HEK293 (cell line): ENCODE results near the gene DFFA.

Experiments used
- CTCF ChIA-PET: fragments of 350-600 bp; formaldehyde crosslinking; extraction: SDS; loops from one replicate; lab custom pipeline; 2021; ENCODE audit warnings: antibody characterized with exemption; lab: Yijun Ruan, JAX
- POLR2A ChIA-PET: fragments of 300-600 bp; formaldehyde crosslinking; extraction: SDS; loops from one replicate; lab custom pipeline; 2020; ENCODE audit warnings: antibody characterized with exemption, inconsistent platforms; lab: Yijun Ruan, JAX
- H3K27ac ChIP-seq: fragments of 200-500 bp; sonication (Bioruptor generic); 2 replicates; pipeline ENCODE4 v1.5.1; 2014; ENCODE audit warnings: low read depth, low read length, control low read depth, inconsistent platforms; ENCODE audit errors: extremely low read depth
- H3K36me3 ChIP-seq, 2 experiments: fragments of 200-500 bp in 1 of 2; sonication (Bioruptor generic) in 1 of 2; 1 replicate in 1 of 2; 2 replicates in 1 of 2; pipeline ENCODE4 v1.5.1; 2014 to 2017; ENCODE audit warnings: inconsistent platforms in 2 of 2, low read length in 2 of 2; ENCODE audit not compliant: control insufficient read depth in 2 of 2, insufficient read depth in 1 of 2
- H3K4me1 ChIP-seq: fragments of 200-500 bp; sonication (Bioruptor generic); 2 replicates; pipeline ENCODE4 v1.5.1; 2014; ENCODE audit warnings: mild to moderate bottlenecking, low read length, inconsistent platforms; ENCODE audit not compliant: control insufficient read depth, insufficient read depth
- H3K4me3 ChIP-seq: 2 replicates; pipeline ENCODE4 v1.5.1; 2011; ENCODE audit warnings: low read depth, mild to moderate bottlenecking, control low read depth, low read length, moderate library complexity
- H3K9me3 ChIP-seq: fragments of 200-500 bp; sonication (Bioruptor generic); 2 replicates; pipeline ENCODE4 v1.5.1; 2014; ENCODE audit warnings: low read depth, low read length, inconsistent platforms; ENCODE audit not compliant: control insufficient read depth, insufficient read depth
- TCF7L2 ChIP-seq: IDR thresholded peaks from 2 replicates; pipeline ENCODE4 v1.6.1; 2011; ENCODE audit warnings: low read depth, mild to moderate bottlenecking, inconsistent platforms, low read length, moderate library complexity, borderline replicate concordance
- TRIM28 ChIP-seq: IDR thresholded peaks from 2 replicates; pipeline ENCODE4 v1.6.1; 2011; ENCODE audit warnings: low read length, control low read depth, borderline replicate concordance
- ZBTB8A ChIP-seq: fragments of 450-650 bp; formaldehyde crosslinking; IDR thresholded peaks from 2 replicates; pipeline ENCODE4 v1.5.1; 2016; ENCODE audit warnings: missing biosample characterization, missing genetic modification characterization
- ZFP37 ChIP-seq: fragments of 450-650 bp; formaldehyde crosslinking; IDR thresholded peaks from 2 replicates; pipeline ENCODE4 v1.5.1; 2016; ENCODE audit warnings: missing biosample characterization, missing genetic modification characterization
- ZFP69B ChIP-seq: fragments of 450-650 bp; formaldehyde crosslinking; IDR thresholded peaks from 2 replicates; pipeline ENCODE4 v1.5.1; 2016; ENCODE audit warnings: missing biosample characterization, missing genetic modification characterization
- ZNF121 ChIP-seq: fragments of 450-650 bp; formaldehyde crosslinking; IDR thresholded peaks from 2 replicates; pipeline ENCODE4 v1.5.1; 2016; ENCODE audit warnings: missing biosample characterization, missing genetic modification characterization
- ZNF341 ChIP-seq: fragments of 450-650 bp; formaldehyde crosslinking; IDR thresholded peaks from 2 replicates; pipeline ENCODE4; 2016; ENCODE audit warnings: low read depth, missing biosample characterization, missing genetic modification characterization
- ZNF664 ChIP-seq: fragments of 450-650 bp; formaldehyde crosslinking; IDR thresholded peaks from 2 replicates; pipeline ENCODE4 v1.5.1; 2016; ENCODE audit warnings: missing biosample characterization, missing genetic modification characterization
- ZNF777 ChIP-seq: fragments of 450-650 bp; formaldehyde crosslinking; IDR thresholded peaks from 2 replicates; pipeline ENCODE4 v1.5.1; 2017; ENCODE audit warnings: missing biosample characterization, missing genetic modification characterization, borderline replicate concordance
- ZSCAN30 ChIP-seq: fragments of 450-650 bp; IDR thresholded peaks from 2 replicates; pipeline ENCODE4 v1.5.1; 2018; ENCODE audit warnings: missing biosample characterization, mild to moderate bottlenecking, missing genetic modification characterization, moderate library complexity
- ZXDB ChIP-seq: fragments of 450-650 bp; formaldehyde crosslinking; IDR thresholded peaks from 2 replicates; pipeline ENCODE4 v1.5.1; 2016; ENCODE audit warnings: missing biosample characterization, missing genetic modification characterization
- TF ChIP-seq, protein P1 (sequence below): fragments of 450-650 bp; formaldehyde crosslinking; IDR thresholded peaks from 2 replicates; pipeline ENCODE4 v1.5.1; 2017; ENCODE audit warnings: missing biosample characterization, mild to moderate bottlenecking, missing genetic modification characterization, moderate library complexity
- TF ChIP-seq, protein P2 (sequence below): fragments of 450-650 bp; formaldehyde crosslinking; IDR thresholded peaks from 2 replicates; pipeline ENCODE4 v1.5.1; 2016; ENCODE audit warnings: missing biosample characterization, missing genetic modification characterization
- TF ChIP-seq, protein P3 (sequence below): fragments of 450-650 bp; formaldehyde crosslinking; IDR thresholded peaks from 2 replicates; pipeline ENCODE4 v1.5.1; 2016; ENCODE audit warnings: missing biosample characterization, missing genetic modification characterization
- TF ChIP-seq, protein P4 (sequence below): fragments of 450-650 bp; formaldehyde crosslinking; IDR thresholded peaks from 2 replicates; pipeline ENCODE4 v1.5.1; 2016; ENCODE audit warnings: missing biosample characterization, missing genetic modification characterization

Gene DFFA

DNA sequence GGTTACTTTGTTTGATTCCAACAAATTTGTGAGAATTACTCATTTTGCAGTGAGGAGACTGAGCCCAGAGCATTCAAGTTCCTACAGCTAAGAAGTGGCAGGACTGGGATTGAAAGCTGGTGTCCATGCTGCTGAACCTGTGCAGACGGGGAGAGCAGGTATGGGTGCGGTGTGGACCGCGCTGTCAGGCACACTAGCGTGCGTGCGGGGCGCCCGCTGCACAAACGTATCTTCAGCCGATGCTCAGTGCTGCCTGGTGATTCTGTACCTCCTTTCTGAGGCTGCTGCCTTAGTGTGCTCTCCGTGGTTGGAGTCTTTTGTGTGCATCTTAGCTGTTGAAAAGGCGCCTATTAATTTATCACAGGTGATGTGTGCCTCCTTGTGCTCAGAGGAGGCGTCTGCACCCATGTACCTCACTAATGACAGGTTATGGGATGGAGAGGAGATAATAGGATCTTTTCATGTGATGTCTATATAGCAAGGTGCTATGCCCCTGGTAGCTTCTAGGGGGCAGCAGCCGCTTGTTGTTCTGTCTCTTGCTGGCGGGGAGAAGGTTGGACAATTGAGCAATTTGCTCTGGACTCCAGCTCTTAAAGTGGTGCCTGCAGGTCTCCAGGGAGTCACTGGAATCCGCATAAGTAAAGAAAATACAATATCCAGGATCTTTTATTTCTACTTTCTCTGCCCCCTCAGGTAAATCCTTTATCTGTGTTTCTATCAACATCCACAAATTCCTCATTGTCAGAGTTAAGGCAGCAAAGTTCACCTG lies 35.0 kb upstream of the DFFA start (continued):
- TF ChIP-seq, protein P1, sequence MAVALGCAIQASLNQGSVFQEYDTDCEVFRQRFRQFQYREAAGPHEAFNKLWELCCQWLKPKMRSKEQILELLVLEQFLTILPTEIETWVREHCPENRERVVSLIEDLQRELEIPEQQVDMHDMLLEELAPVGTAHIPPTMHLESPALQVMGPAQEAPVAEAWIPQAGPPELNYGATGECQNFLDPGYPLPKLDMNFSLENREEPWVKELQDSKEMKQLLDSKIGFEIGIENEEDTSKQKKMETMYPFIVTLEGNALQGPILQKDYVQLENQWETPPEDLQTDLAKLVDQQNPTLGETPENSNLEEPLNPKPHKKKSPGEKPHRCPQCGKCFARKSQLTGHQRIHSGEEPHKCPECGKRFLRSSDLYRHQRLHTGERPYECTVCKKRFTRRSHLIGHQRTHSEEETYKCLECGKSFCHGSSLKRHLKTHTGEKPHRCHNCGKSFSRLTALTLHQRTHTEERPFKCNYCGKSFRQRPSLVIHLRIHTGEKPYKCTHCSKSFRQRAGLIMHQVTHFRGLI (tag by site-specific recombination), result no peak
- TF ChIP-seq ZFP69B (tag by site-specific recombination) (peak; percentile 89), ZBTB8A (tag by site-specific recombination) (no peak), ZNF341 (tag by site-specific recombination) (no peak), ZSCAN30 (tag by site-specific recombination) (peak; percentile 86)
- TF ChIP-seq, protein P2, sequence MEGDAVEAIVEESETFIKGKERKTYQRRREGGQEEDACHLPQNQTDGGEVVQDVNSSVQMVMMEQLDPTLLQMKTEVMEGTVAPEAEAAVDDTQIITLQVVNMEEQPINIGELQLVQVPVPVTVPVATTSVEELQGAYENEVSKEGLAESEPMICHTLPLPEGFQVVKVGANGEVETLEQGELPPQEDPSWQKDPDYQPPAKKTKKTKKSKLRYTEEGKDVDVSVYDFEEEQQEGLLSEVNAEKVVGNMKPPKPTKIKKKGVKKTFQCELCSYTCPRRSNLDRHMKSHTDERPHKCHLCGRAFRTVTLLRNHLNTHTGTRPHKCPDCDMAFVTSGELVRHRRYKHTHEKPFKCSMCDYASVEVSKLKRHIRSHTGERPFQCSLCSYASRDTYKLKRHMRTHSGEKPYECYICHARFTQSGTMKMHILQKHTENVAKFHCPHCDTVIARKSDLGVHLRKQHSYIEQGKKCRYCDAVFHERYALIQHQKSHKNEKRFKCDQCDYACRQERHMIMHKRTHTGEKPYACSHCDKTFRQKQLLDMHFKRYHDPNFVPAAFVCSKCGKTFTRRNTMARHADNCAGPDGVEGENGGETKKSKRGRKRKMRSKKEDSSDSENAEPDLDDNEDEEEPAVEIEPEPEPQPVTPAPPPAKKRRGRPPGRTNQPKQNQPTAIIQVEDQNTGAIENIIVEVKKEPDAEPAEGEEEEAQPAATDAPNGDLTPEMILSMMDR (tag by site-specific recombination), result peak; percentile 81
- TF ChIP-seq, protein P3, sequence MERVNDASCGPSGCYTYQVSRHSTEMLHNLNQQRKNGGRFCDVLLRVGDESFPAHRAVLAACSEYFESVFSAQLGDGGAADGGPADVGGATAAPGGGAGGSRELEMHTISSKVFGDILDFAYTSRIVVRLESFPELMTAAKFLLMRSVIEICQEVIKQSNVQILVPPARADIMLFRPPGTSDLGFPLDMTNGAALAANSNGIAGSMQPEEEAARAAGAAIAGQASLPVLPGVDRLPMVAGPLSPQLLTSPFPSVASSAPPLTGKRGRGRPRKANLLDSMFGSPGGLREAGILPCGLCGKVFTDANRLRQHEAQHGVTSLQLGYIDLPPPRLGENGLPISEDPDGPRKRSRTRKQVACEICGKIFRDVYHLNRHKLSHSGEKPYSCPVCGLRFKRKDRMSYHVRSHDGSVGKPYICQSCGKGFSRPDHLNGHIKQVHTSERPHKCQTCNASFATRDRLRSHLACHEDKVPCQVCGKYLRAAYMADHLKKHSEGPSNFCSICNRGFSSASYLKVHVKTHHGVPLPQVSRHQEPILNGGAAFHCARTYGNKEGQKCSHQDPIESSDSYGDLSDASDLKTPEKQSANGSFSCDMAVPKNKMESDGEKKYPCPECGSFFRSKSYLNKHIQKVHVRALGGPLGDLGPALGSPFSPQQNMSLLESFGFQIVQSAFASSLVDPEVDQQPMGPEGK (tag by site-specific recombination), result peak; percentile 45
- TF ChIP-seq, protein P4, sequence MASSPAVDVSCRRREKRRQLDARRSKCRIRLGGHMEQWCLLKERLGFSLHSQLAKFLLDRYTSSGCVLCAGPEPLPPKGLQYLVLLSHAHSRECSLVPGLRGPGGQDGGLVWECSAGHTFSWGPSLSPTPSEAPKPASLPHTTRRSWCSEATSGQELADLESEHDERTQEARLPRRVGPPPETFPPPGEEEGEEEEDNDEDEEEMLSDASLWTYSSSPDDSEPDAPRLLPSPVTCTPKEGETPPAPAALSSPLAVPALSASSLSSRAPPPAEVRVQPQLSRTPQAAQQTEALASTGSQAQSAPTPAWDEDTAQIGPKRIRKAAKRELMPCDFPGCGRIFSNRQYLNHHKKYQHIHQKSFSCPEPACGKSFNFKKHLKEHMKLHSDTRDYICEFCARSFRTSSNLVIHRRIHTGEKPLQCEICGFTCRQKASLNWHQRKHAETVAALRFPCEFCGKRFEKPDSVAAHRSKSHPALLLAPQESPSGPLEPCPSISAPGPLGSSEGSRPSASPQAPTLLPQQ (tag by site-specific recombination), result peak; percentile 94
- TF ChIP-seq, all 188 proteins: peak for 17

DNA sequence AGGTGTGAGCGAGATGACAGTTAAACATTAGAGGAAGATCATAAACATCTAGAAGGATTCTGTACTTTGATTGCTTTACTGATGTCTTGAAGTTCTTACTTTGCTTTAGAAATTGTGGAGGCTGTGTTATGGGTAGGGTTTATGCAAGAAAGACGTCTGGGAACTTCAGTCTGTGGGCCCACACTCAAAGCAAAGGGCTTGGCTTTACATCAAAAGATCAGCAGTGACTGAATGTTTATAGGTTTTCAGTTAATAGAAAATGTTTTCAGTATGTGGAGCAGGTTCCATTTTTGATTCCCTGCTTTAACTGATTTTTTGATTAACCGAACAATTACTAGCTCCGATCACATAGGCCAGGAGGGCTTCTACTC lies 34.3 kb upstream of the DFFA start:
- Histone ChIP-seq H3K4me1 (peaks cover 6% of the 10 kb centered on the region), H3K4me3 (no peak overlapping the region), H3K36me3 (no peaks in the 10 kb centered on the region; a peak in 1 of 3 replicates)
- TF ChIP-seq ZNF664 (tag by site-specific recombination) (0 out of 2 replicates have a peak, but pooled peaks have one; percentile 19), ZFP37 (tag by site-specific recombination) (no peak), ZXDB (tag by site-specific recombination) (no peak), ZNF121 (tag by site-specific recombination) (no peak), TCF7L2 (no peak), ZFP69B (tag by site-specific recombination) (peak; percentile 50; the same call in 1 of the 2 replicates), ZNF777 (tag by site-specific recombination) (no peak), TRIM28 (no peak)
- TF ChIP-seq, protein P4 (tag by site-specific recombination), result 0 out of 2 replicates have a peak, but pooled peaks have one; percentile 27
- TF ChIP-seq, all 188 proteins: peak for 3
- no peaks in the 10 kb centered on the region for H3K9me3 ChIP-seq
- H3K27ac ChIP-seq, result no peak overlapping the region
- CTCF ChIA-PET, result interaction anchor here (0.6 to 6.7 kb wide), 21 partner anchors 11 to 799 kb away, joined by 3 to 94 read pairs (median 4); partner anchors contain the start of gene CENPS
- POLR2A ChIA-PET, result interaction anchor here (0.5 kb wide), 1 partner anchor 843 kb away, joined by 3 read pairs; no protein-coding TSS in a partner anchor
